ENCODE data around the gene PIK3AP1. TPM values are rescaled to one million over a fixed set of nuclear protein-coding genes. Genes with fewer than 3 reads are reported as not detected.

PIK3AP1 gene
- total and polyA plus RNA-seq, 10 of the 15 experiments (the other 5 are each of a cell fraction or from before 2014, with no cell fraction given): 26.2 to 306 (median 119) TPM

DNA sequence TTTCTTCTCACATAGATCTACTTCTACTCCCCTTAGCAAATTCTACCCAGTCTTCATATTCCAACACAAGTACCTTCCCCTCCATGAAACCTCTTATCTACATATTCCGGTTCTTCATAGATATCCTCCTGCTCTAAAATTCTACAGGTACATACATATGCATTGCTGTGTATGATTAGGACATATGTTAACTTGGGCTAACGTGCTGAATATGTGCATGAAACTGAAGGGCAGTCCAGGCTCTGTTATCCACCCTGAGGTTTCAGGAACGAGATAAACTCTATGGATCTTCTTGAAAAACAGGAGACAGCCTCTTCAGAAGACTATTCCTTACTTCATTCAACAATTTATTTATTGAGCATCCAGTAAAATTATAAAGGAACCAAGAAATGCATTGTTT lies 165.0 kb downstream of the PIK3AP1 start:
- TF ChIP-seq FOS (IDR thresholded peaks at IDR 0.05; ENCODE audit: borderline replicate concordance, extremely low read depth, insufficient read length) (no peak), RFX5 (IDR thresholded peaks at IDR 0.05; ENCODE audit: low read depth, low read length) (no peak), SP1 (IDR thresholded peaks at IDR 0.05; ENCODE audit: low read depth, low read length) (no peak), NR2C2 (IDR thresholded peaks at IDR 0.05; ENCODE audit: borderline replicate concordance, control insufficient read depth, insufficient read length, low read depth) (no peak), RBBP5 (conservative IDR thresholded peaks at IDR 0.05) (no peak), ATF7 (IDR thresholded peaks at IDR 0.05; ENCODE audit: low read depth) (no peak), RAD51 (IDR thresholded peaks at IDR 0.05) (no peak), TAF1 (IDR thresholded peaks at IDR 0.05; ENCODE audit: borderline replicate concordance, low read depth, low read length) (no peak)
- Histone ChIP-seq H3K9me3 (replicated peaks; ENCODE audit: control insufficient read depth, insufficient read depth, low read length) (no peaks in the 10 kb centered on the region), H4K20me1 (ENCODE audit: control insufficient read depth, insufficient read depth) (no peaks in the 10 kb centered on the region), H3K4me3 (no peak overlapping the region), H3K4me2 (ENCODE audit: control insufficient read depth, insufficient read depth) (no peak overlapping the region), H3K4me1 (ENCODE audit: control insufficient read depth, insufficient read depth, low read length) (no peaks in the 10 kb centered on the region), H3K36me3 (ENCODE audit: control insufficient read depth in 2 of 2, insufficient read depth in 2 of 2, low read length in 1 of 2) (peaks cover 3 to 37% of the 10 kb centered on the region in 2 experiments), H3K79me2 (ENCODE audit: control insufficient read depth, insufficient read depth, low read length) (no peaks in the 10 kb centered on the region), H3K9ac (ENCODE audit: control insufficient read depth, insufficient read depth, low read length) (no peak overlapping the region), H2AFZ (ENCODE audit: control insufficient read depth, low read depth, low read length) (no peak overlapping the region), H3K27ac (ENCODE audit: control insufficient read depth, insufficient read depth) (no peak overlapping the region), H3K27me3 (replicated peaks in 1 of 2; ENCODE audit: control insufficient read depth in 2 of 2, insufficient read depth in 2 of 2, low read length in 1 of 2) (no peaks in the 10 kb centered on the region)
- ATAC-seq (no peak), FAIRE-seq (no peak), DNase-seq (ENCODE audit: low read depth, low spot score) (no peak)
- 97% methylated on average over 3 of the region's 3 CpGs for WGBS (ENCODE audit: insufficient coverage, insufficient replicate concordance, low lambda C conversion rate, missing lambda C conversion rate)
- BruUV-seq (replicated peaks): no TSS peak
- ChIA-PET CTCF (interaction anchor here (0.7 to 1.7 kb wide), 2 partner anchors 10 to 11 kb away, joined by 3 to 5 read pairs; no protein-coding TSS in a partner anchor), POLR2A (no interaction called here), RAD21 (ENCODE audit: unreplicated experiment) (no interaction called here), SMC1A (ENCODE audit: uncharacterized antibody, unreplicated experiment) (interaction anchor here (1.0 kb wide), 1 partner anchor 470 kb away, joined by 4 read pairs; no protein-coding TSS in a partner anchor)
- in situ Hi-C loops (cut with MboI) (no loop called here), intact Hi-C loops (cut with micrococcal nuclease; ENCODE audit: unreplicated experiment) (no loop called here)

DNA sequence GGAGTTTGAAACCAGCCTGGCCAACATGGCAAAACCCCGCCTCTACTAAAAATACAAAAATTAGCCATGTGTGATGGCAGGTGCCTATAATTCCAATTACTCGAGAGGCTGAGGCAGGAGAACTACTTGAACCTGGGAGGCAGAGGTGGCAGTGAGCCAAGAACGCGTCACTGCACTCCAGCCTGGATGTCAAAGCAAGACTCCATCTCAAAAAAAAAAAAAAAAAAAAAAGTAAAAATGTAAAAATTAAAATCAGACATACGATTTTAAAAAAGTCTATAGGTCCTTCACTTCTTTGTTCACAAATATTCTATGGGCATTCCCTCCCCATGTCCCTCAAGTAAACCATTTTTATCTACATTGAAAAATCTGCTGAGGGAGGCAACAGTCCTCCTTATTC lies 171.7 kb downstream of the PIK3AP1 start:
- DNase-seq (ENCODE audit: low read depth, low spot score) (no peak), ATAC-seq (no peak), FAIRE-seq (no peak)
- Histone ChIP-seq H3K4me3 (no peak overlapping the region), H4K20me1 (ENCODE audit: control insufficient read depth, insufficient read depth) (no peaks in the 10 kb centered on the region), H2AFZ (ENCODE audit: control insufficient read depth, low read depth, low read length) (no peak overlapping the region), H3K27ac (ENCODE audit: control insufficient read depth, insufficient read depth) (no peak overlapping the region), H3K36me3 (ENCODE audit: control insufficient read depth in 2 of 2, insufficient read depth in 2 of 2, low read length in 1 of 2) (peaks cover 4 to 13% of the 10 kb centered on the region in 2 experiments), H3K9me3 (replicated peaks; ENCODE audit: control insufficient read depth, insufficient read depth, low read length) (no peaks in the 10 kb centered on the region), H3K9ac (ENCODE audit: control insufficient read depth, insufficient read depth, low read length) (no peak overlapping the region), H3K27me3 (replicated peaks in 1 of 2; ENCODE audit: control insufficient read depth in 2 of 2, insufficient read depth in 2 of 2, low read length in 1 of 2) (no peaks in the 10 kb centered on the region), H3K4me2 (ENCODE audit: control insufficient read depth, insufficient read depth) (no peak overlapping the region), H3K4me1 (ENCODE audit: control insufficient read depth, insufficient read depth, low read length) (no peaks in the 10 kb centered on the region), H3K79me2 (ENCODE audit: control insufficient read depth, insufficient read depth, low read length) (no peaks in the 10 kb centered on the region)
- intact Hi-C loops (cut with micrococcal nuclease; ENCODE audit: unreplicated experiment) (no loop called here), in situ Hi-C loops (cut with MboI) (no loop called here)
- POLR2A ChIA-PET: no interaction called here
- BruUV-seq (replicated peaks): no TSS peak
- RAD21 ChIA-PET (ENCODE audit: unreplicated experiment): no interaction called here
- CTCF ChIA-PET: interaction anchor here (1.0 to 1.4 kb wide), 2 partner anchors 36 to 178 kb away, joined by 3 to 4 read pairs; no protein-coding TSS in a partner anchor
- 100% methylated on average over 3 of the region's 5 CpGs for WGBS (ENCODE audit: insufficient coverage, insufficient replicate concordance, low lambda C conversion rate, missing lambda C conversion rate)
- TF ChIP-seq WRNIP1 (IDR thresholded peaks at IDR 0.05; ENCODE audit: borderline replicate concordance, low read depth, low read length) (no peak), TCF7 (IDR thresholded peaks at IDR 0.05; ENCODE audit: borderline replicate concordance) (no peak), POU2F2 (IDR thresholded peaks at IDR 0.05; ENCODE audit: borderline replicate concordance, low read depth, low read length) (no peak), ZSCAN29 (IDR thresholded peaks at IDR 0.05) (no peak), NR2F1 (conservative IDR thresholded peaks at IDR 0.05) (no peak), HDAC2 (IDR thresholded peaks at IDR 0.05) (no peak), SIN3A (IDR thresholded peaks at IDR 0.05; ENCODE audit: low read depth, low read length) (no peak)
- TF ChIP-seq, protein P1, sequence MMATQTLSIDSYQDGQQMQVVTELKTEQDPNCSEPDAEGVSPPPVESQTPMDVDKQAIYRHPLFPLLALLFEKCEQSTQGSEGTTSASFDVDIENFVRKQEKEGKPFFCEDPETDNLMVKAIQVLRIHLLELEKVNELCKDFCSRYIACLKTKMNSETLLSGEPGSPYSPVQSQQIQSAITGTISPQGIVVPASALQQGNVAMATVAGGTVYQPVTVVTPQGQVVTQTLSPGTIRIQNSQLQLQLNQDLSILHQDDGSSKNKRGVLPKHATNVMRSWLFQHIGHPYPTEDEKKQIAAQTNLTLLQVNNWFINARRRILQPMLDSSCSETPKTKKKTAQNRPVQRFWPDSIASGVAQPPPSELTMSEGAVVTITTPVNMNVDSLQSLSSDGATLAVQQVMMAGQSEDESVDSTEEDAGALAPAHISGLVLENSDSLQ (IDR thresholded peaks at IDR 0.05): no peak
- TF ChIP-seq, protein P2, sequence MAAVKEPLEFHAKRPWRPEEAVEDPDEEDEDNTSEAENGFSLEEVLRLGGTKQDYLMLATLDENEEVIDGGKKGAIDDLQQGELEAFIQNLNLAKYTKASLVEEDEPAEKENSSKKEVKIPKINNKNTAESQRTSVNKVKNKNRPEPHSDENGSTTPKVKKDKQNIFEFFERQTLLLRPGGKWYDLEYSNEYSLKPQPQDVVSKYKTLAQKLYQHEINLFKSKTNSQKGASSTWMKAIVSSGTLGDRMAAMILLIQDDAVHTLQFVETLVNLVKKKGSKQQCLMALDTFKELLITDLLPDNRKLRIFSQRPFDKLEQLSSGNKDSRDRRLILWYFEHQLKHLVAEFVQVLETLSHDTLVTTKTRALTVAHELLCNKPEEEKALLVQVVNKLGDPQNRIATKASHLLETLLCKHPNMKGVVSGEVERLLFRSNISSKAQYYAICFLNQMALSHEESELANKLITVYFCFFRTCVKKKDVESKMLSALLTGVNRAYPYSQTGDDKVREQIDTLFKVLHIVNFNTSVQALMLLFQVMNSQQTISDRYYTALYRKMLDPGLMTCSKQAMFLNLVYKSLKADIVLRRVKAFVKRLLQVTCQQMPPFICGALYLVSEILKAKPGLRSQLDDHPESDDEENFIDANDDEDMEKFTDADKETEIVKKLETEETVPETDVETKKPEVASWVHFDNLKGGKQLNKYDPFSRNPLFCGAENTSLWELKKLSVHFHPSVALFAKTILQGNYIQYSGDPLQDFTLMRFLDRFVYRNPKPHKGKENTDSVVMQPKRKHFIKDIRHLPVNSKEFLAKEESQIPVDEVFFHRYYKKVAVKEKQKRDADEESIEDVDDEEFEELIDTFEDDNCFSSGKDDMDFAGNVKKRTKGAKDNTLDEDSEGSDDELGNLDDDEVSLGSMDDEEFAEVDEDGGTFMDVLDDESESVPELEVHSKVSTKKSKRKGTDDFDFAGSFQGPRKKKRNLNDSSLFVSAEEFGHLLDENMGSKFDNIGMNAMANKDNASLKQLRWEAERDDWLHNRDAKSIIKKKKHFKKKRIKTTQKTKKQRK (IDR thresholded peaks at IDR 0.05; ENCODE audit: low read depth, low read length): no peak
- SMC1A ChIA-PET (ENCODE audit: uncharacterized antibody, unreplicated experiment): no interaction called here

Measured in GM12878 (cell line).